ENCODE data around the gene MVB12A. TPM values are rescaled to one million over a fixed set of nuclear protein-coding genes. Genes with fewer than 3 reads are reported as not detected.

MVB12A gene
- total and polyA plus RNA-seq, 2 of the 4 experiments (the other 2 are of a cell fraction) = 13.8 to 43.9 TPM

DNA sequence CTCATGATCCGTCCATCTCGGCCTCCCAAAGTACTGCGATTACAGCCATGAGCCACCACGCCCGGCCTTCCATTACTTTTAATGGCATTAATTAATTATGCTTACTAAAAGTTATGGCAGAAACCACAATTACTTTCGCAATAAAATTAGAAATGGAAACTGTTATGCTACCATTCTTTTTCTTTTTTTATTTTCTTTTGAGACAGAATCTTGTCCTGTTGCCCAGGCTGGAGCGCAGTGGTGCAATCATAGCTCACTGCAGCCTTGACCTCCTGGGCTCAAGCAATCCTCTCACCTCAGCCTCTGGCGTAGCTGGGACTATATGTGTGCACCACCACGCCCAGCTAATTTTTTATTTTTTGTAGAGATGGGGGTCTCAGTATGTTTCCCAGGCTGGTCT is 9.9 kb upstream of the MVB12A start (continued):
- TF ChIP-seq CEBPB (IDR thresholded peaks at IDR 0.05; ENCODE audit: low read depth, low read length) (no peak), MXI1 (IDR thresholded peaks at IDR 0.05; ENCODE audit: borderline replicate concordance, low read depth, low read length) (no peak)

DNA sequence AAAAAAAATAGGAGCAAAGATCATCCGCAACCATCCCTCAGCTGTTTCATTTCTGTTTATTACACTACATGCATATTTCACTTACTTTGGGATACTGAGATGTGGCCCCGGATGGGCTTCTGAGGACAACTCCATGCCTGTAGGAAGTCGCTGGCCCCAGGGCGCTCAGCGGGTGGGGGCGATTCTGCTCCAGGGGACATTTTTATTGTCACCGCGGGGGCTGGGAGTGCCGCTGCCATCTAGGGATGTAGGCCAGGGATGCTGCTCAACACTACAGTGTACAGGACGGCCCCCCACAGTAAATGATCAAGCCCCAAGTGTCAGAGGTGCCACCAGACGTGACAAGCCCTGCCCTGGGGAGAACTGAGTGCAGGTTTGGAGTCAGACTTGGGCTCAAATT is 8.0 kb upstream of the MVB12A start:
- H3K18ac ChIP-seq (ENCODE audit: low read depth, low read length) = no peak overlapping the region
- no peaks in the 10 kb centered on the region for H4K20me1 ChIP-seq (ENCODE audit: insufficient read depth, low read length)
- H4K8ac ChIP-seq (ENCODE audit: low read depth in 2 of 2, low read length in 2 of 2) = no peak overlapping the region
- no peak overlapping the region for H3K27ac ChIP-seq (ENCODE audit: insufficient read depth, low read length)
- H2BK120ac ChIP-seq (ENCODE audit: low read depth, low read length) = no peak overlapping the region
- H4K5ac ChIP-seq (ENCODE audit: low read depth, low read length) = peak overlapping the region; percentile 63
- intact Hi-C loops (cut with micrococcal nuclease) = no loop called here
- peak overlapping the region; percentile 71 for H2AFZ ChIP-seq (replicated peaks; ENCODE audit: low read length, poor library complexity)
- ChIA-PET CTCF (no interaction called here), POLR2A (ENCODE audit: unreplicated experiment) (no interaction called here)
- no peak for ATAC-seq (ENCODE audit: low read depth)
- no peaks in the 10 kb centered on the region for H3K79me1 ChIP-seq (ENCODE audit: low read depth in 1 of 2, low read length in 2 of 2)
- H2AK5ac ChIP-seq (ENCODE audit: low read depth, low read length) = no peak overlapping the region
- H2BK5ac ChIP-seq (ENCODE audit: low read depth, low read length, poor library complexity, severe bottlenecking) = no peak overlapping the region
- H3K9me1 ChIP-seq (ENCODE audit: insufficient read depth, low read length) = no peaks in the 10 kb centered on the region
- H4K91ac ChIP-seq (ENCODE audit: insufficient read depth, low read depth, low read length) = no peak overlapping the region
- no peak overlapping the region for H2BK20ac ChIP-seq (ENCODE audit: low read depth, low read length)
- H3K9me3 ChIP-seq (ENCODE audit: control insufficient read depth, insufficient read depth, low read length) = no peaks in the 10 kb centered on the region
- H3K4me3 ChIP-seq (ENCODE audit: insufficient read depth, low read depth, low read length) = no peak overlapping the region
- no peaks in the 10 kb centered on the region for H3K36me3 ChIP-seq (ENCODE audit: control insufficient read depth, insufficient read depth, low read length)
- no peak overlapping the region for H3K4me2 ChIP-seq (ENCODE audit: low read depth, low read length)
- dilution Hi-C loops (cut with HindIII; ENCODE audit: low sequenced_read_pairs, unreplicated experiment) = no loop called here
- H3K9ac ChIP-seq (ENCODE audit: low read depth, low read length) = no peak overlapping the region
- H3K4me1 ChIP-seq (ENCODE audit: control insufficient read depth, insufficient read depth, low read length) = peaks cover 7% of the 10 kb centered on the region
- H3K14ac ChIP-seq (replicated peaks; ENCODE audit: low read depth, low read length) = no peak overlapping the region
- DNase-seq = no peak
- no peak overlapping the region for H3K4ac ChIP-seq (ENCODE audit: low read depth, low read length)
- no peak for TF ChIP-seq POLR2A (IDR thresholded peaks at IDR 0.05; ENCODE audit: low read depth, low read length)
- no peak overlapping the region for H3K56ac ChIP-seq (ENCODE audit: extremely low read depth, insufficient read depth, low read length)
- H2AK9ac ChIP-seq (replicated peaks; ENCODE audit: low read depth, low read length, poor library complexity) = no peak overlapping the region
- BruUV-seq (replicated peaks) = no TSS peak
- H3K23ac ChIP-seq (ENCODE audit: low read depth, low read length) = no peak overlapping the region
- H2BK15ac ChIP-seq (ENCODE audit: low read depth, low read length) = no peak overlapping the region
- H3K27me3 ChIP-seq (ENCODE audit: control insufficient read depth, insufficient read depth, low read length) = 0 out of 2 replicates have a peak, but pooled peaks cover 1% of the 10 kb centered on the region
- in situ Hi-C loops (cut with MboI; ENCODE audit: low sequenced_read_pairs) = no loop called here
- WGBS, 2 experiments (ENCODE audit: extremely low coverage in 2 of 2, insufficient read length in 1 of 2) = 78% methylated on average over 5 of the region's 11 CpGs; no CpG with 5 or more reads in 1 of the 2 experiments
